OCI-LY3 (cell line): ENCODE measurements around the gene RCHY1.

Source experiments
- H2AFZ ChIP-seq: fragments of 200-600, 300-600 bp; shearing (Covaris generic); 2 replicates; pipeline ENCODE4 v1.6.0; 2014; ENCODE audit warnings: antibody characterized with exemption, low read depth, low read length
- H3K27ac ChIP-seq: fragments of 200-600, 300-600 bp; sonication (generic); 2 replicates; pipeline ENCODE4 v1.5.1; 2014; ENCODE audit warnings: mild to moderate bottlenecking, low read length, moderate library complexity, mixed read lengths
- H3K27me3 ChIP-seq: fragments of 200-600, 300-600 bp; sonication (generic); 2 replicates; pipeline ENCODE4 v1.6.1; 2014; ENCODE audit warnings: low read depth, low read length, mixed read lengths
- H3K36me3 ChIP-seq: fragments of 200-600, 300-600 bp; sonication (generic); replicated peaks from 2 replicates; pipeline ENCODE3; 2014; ENCODE audit warnings: low read depth, low read length, mixed read lengths
- H3K4me1 ChIP-seq: fragments of 300-600, 200-600 bp; sonication (generic); 2 replicates; pipeline ENCODE4 v1.6.1; 2014; ENCODE audit warnings: low read length, mixed read lengths
- H3K4me2 ChIP-seq: fragments of 200-600, 300-600 bp; sonication (generic); 2 replicates; pipeline ENCODE4 v1.6.1; 2014; ENCODE audit warnings: low read length, mixed read lengths
- H3K4me3 ChIP-seq: fragments of 300-600, 200-600 bp; sonication (generic); 2 replicates; pipeline ENCODE4 v1.5.1; 2014; ENCODE audit warnings: antibody characterized with exemption, mild to moderate bottlenecking, low read length, moderate library complexity
- H3K79me2 ChIP-seq: fragments of 300-600, 200-600 bp; shearing (Covaris generic); 2 replicates; pipeline ENCODE4 v1.6.1; 2014; ENCODE audit warnings: mild to moderate bottlenecking, low read length, mixed read lengths
- H3K9ac ChIP-seq: fragments of 300-600, 200-600 bp; shearing (Covaris generic); 2 replicates; pipeline ENCODE4 v1.6.0; 2014; ENCODE audit warnings: mild to moderate bottlenecking, low read length, moderate library complexity
- H3K9me3 ChIP-seq: fragments of 200-600, 300-600 bp; shearing (Covaris generic); 2 replicates; pipeline ENCODE4 v1.6.1; 2014; ENCODE audit warnings: low read length, mixed read lengths; ENCODE audit not compliant: insufficient read depth
- H4K20me1 ChIP-seq: fragments of 200-600, 300-600 bp; sonication (generic); 2 replicates; pipeline ENCODE4 v1.6.1; 2016; ENCODE audit warnings: low read length, mixed read lengths; ENCODE audit not compliant: insufficient read depth
- CTCF ChIP-seq: fragments of 200-600, 300-600 bp; sonication (generic); IDR thresholded peaks from 2 replicates; pipeline ENCODE4 v1.5.1; 2014; ENCODE audit warnings: antibody characterized with exemption, low read length, low read depth
- EZH2phosphoT487 ChIP-seq: fragments of 200-600 bp; shearing (Covaris generic); IDR thresholded peaks from 2 replicates; pipeline ENCODE4 v1.6.1; 2018; ENCODE audit warnings: antibody characterized with exemption, mixed run types, low read depth

RCHY1 gene

GRCh38 chr4:75429208-75429607, 85.0 kb downstream of the RCHY1 start:
- Histone ChIP-seq H3K4me1 (peaks cover 13% of the 10 kb centered on the region), H3K4me3 (no peak overlapping the region), H3K9ac (no peak overlapping the region), H3K27ac (no peak overlapping the region), H3K9me3 (no peaks in the 10 kb centered on the region), H3K4me2 (peak overlapping the region; percentile 3; the same call in 1 of the 2 replicates), H3K27me3 (no peaks in the 10 kb centered on the region), H2AFZ (no peak overlapping the region), H3K36me3 (no peaks in the 10 kb centered on the region), H3K79me2 (no peaks in the 10 kb centered on the region), H4K20me1 (no peaks in the 10 kb centered on the region)
- TF ChIP-seq CTCF (no peak), EZH2phosphoT487 (no peak)
